GM19395 (cell line): ENCODE results near the gene FBLN5.
"Not testable (repeated sequence)": the region's sequence is repeated elsewhere in the genome, so short reads cannot be mapped to it uniquely, and the experiment has no call there.

Experiments
- ATAC-seq: cut with Tn5 transposase; IDR thresholded peaks from one replicate; pipeline ENCODE4 v1.9.1; 2021; ENCODE audit warnings: mild to moderate bottlenecking, moderate library complexity; ENCODE audit not compliant: unreplicated experiment

The FBLN5 gene

DNA sequence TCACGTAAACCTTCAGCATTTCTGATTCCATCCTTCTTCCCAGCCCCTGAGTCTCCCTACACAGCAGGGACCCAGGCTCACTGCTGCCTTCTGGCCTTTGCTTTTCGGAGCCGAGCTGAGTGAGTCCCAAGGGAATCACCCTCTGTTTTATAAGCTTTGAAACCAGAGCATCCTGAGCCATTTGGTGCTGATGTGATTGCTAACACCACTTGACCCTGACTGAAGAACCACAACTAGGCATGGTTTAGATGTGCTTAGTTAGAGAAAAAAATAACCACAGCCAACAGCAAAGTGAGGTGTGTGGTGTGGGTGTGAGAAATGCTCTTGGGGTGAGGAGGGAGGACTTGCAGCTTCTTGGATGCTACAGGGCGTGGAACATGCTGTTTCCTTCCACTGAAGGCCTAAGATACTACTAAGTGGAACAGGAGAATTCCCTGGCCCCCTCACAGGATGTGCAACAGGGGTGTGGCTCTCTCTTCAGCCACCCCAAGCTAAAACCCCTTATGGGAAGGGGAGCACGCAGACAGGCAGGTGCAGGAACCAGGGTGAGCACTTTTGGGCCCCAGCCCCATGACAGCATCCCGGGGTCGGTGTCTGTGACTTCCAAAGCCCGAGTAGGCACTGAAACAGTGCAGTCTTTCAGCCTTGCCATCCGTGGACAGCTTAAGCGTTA, 80.0 kb downstream of the FBLN5 start, which contains the start of gene TC2N:
TSS of gene TC2N (minus strand) at position 221 of the 673 bp plus-strand sequence. CDS start 53,767 bp downstream, outside the sequence.
- peak; percentile 41 for ATAC-seq

DNA sequence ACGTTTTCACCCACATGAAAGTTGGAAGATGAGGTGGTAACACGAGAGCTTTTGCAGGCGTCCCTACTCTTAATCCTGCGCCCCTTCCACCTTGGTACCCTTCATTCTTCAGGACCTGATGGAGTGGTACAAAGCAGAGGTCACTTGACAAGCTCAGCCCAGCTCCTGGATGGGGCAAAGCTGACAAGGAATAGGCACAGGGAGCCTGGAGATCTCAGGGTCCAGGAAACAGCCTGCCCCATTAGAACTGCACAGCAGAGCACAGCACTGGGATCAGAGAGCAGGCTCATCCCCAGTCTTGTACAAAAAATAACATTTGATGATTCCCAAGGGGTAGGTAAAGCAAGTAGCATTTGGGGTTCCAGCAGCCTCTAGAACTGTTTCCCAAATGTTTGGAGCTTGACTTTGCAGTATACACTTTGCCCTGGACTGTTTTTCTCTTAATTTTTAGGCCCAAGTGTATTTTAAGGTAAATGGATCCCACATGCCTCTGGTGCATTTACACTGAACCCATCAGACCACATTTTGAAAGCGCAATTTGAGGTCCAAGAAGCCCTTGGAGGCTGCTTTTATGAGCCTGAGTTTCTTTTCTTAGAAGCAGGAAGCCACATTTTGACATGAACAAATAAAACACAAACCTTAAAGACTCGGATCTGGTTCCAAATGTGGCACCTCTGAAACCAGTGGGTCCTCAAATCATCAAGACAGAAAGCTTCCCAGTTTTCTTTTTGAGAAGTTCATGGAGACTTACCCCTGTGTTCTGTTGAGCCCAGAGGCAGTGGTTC, 80.8 kb downstream of the FBLN5 start:
- ATAC-seq = no peak

DNA sequence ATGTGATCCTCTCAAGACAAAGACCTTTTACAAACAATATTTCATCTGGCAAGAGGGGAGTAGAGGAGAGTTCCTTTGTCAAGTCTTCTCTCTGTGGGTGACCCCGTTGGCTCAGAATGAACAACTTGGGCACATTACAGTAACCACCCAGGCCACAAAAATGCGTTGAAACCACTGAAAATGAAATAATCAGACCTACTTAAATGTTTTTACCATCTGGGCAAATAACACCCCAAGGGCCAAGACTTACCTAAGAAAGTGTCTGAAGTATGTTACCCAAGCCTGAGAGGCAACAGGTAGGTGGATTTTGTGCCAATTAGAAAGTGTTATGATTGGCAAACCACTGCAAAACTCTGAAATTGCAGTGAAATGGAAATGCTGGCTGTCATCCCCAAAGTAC, 81.4 kb downstream of the FBLN5 start:
- ATAC-seq = no peak

DNA sequence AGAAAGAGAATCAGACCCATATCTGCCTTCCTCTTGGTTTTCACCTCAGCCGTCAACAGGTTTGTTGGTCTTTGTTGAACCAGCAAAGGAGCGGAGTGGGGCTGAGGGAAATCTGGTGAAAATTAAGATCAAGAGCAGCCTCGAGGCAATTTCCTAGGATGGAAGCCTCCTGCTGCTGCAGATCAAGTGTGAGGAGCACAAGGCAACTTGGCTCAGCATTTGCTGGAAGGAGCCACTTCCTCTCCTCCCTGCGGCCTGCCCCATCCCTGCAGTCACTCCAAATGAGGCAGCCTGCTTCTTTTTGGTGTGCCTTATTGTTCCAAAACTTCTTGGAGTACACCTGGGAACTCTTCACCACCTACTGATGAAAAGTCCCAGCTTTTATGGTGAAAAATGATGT, 85.1 kb downstream of the FBLN5 start:
- ATAC-seq = no peak

DNA sequence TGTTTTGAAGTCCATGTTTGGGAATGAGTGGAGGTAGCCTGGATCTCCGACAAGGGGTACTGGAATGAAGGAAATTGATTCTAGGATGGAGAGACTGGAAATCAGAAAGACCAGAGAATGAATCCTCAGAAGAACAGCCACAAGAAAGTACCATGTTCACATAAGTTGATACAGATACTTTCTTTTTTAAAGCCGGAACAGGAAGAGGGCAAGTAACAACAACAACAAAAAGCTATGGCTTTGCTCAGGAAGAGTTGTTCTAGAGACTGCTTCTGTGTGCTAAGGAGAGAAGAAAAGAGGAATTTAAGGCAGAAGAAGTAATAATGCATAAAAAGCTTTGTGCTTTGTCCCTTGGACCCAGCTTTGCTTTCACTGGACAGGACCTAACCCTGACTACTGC, 86.4 kb downstream of the FBLN5 start:
- ATAC-seq = no peak

DNA sequence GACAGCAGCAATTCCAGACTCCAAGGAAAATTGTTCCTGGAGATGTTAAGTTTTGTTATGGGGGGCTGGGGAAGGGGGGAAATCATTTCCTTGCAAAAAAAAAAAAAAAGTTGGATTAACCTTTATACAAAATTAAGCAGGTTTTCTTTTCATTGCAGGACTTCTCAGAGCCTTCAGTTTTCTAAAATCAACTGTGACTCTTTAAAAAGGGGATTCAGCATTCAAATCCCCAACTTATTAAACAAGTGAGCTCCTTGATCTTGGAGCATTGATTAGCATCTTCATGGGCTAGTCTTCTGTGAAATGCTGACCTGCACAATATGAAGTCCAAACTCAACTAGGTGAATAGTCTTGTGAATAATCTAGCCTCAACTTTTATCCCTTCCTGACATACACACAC, 87.3 kb downstream of the FBLN5 start:
- ATAC-seq = no peak

DNA sequence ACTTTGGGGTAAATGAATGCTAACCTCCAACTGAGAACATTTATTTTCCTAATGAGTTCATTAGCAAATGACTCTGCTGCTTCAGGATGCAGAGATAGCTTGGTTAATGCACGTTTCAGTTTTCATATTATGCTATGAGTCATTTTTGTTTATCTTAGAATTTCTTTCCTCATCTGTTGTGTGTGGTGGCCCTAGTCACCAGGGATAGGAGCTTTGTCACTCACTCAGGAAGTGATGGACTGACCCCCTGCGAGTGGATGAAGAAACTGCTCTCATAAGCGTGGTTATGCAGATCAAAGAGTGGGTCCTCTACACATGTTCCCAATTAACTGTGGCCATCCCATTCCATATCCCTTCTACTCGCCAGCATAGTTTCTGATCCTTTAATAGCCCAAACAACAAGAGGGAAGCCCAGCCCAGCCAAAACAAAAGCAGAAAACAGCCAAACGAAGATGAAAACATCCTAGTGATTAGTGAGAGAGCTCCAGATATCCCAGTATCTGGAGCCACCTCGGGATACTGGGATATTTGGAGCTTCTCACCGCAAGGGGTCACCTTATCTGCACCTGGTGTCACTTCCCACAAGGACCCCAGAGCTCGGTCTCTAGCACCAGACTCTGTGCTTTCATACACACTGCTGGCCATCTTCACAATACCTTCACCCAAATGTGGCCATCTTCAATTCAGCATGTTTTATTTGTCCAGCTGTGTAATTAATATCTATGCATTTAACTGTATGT, 88.8 kb downstream of the FBLN5 start:
- ATAC-seq = peak; percentile 84

DNA sequence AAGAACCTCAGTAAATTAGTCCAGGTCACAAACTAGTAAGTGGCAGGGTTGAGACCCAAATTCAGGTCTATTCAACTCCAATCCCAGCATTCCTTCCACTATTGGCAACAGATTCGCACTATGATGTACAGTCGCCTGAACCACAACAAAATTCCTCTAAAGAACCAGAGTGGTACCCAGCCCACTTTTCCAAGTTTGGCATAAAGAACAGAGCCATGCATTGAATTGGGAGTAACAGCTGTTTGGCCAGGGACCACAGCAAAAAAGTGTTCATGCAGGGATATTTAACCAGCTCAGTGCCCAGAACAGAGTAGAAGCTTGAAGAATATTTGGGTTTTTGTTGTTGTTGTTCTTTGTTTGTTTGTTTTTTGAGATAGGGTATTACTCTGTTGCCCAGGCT, 89.9 kb downstream of the FBLN5 start:
- no peak for ATAC-seq

DNA sequence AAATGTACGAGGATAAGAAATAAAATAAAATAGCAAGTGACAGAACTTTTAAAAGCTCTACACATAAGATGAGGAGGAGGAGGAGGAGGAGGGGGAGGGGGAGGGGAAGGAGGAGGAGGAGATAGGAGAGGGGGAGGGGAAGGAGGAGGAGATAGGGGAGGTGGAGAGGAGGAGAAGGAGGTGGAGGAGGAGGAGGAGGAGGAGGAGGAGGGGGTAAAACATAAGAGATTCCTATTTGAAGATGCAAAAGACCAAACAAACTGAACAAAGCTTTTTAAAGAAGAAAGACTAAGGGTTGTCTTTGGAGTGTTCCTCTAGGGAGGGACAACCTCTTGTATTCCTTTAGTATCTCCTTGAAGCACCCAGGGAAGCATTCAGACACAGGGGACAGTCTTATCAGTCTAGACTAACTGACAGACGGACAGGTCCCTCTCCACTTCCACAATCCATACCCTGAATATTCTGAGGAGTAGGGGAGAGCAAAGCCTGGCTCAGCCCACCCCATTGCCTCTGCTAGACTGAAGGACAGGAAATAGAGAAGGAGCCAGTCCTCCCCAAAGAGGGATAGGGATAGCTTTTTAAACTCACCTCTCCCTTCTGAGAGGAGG, 93.1 kb downstream of the FBLN5 start:
- no peak for ATAC-seq

DNA sequence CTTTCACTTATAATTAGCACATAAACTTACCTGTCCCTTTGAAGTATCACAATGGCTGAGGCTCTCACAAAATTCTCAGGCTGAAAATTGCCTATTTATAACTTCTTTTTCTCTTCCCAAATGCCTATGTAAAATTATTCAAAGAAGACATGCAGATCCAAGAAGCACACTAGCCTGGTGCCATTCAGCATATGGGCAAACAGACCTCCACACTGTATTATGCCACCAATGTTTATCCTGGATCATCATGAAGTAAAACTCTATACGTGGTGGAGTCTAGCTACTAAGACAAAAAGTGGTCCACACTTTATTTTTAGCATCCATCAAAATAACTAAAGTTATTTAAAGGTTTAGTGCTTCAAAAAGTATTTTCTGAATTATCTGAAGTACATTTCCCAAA, 95.9 kb downstream of the FBLN5 start:
- no peak for ATAC-seq

DNA sequence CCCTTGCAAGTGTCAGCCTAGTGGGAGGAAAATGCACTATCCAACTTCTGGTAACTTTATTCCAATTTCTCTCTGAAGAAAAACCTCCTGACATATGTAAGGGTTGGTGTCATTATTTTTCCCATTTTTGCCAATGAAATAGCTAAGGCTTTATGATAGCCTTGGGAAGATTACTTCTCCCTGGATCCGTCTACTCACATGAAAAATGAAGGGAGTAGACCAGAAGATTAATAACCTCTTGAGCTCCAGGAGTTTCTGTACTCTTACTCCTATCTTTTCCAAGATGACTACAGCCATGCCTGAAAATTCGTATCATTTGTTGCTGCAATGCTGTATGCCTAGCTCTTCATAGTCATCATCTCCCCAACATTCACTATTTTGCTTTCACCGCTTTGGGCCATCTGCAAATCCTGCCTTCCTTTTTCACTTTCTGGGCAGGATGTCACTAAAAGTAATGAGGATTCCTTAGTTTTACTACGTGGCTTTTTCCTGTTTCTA, 98.9 kb downstream of the FBLN5 start:
- ATAC-seq = no peak

DNA sequence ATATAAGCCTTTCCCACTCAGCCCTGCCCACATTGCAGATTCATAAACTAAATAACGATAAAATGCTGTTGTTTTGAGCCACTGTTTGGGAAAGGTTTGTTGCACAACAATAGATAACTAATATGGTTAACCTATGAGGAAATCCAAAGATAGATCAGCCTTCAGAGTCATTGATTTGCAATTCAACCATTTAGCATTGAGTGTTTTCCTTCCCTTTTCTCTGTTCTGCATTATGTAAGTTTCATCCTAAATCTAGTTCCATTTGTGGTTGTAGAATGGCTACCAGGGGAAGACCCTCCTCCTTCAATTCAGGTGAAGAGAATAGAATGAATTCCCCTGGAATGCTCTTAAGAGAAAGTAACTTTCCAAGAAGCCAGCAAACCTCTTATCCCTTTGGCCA, 99.8 kb downstream of the FBLN5 start:
- ATAC-seq = no peak

DNA sequence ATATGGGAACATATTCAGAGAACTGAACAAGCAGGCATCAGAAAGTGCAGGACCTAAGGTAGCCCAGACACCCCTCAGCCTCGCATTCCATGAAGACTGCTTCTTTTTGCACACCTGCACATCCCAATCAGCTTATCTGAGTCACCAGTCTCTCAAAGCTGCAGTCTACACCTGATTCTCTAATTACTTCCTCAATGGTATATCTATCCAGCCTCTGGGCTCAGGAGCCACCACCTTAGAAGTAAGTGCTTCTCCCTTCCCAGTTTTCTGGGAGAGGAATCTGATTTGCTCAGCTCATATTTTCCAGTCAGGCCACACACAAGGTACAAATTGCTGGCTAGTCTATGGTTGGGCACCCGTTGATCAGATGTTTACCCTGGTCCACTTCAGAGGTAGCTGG, 101.8 kb downstream of the FBLN5 start:
- ATAC-seq = no peak

DNA sequence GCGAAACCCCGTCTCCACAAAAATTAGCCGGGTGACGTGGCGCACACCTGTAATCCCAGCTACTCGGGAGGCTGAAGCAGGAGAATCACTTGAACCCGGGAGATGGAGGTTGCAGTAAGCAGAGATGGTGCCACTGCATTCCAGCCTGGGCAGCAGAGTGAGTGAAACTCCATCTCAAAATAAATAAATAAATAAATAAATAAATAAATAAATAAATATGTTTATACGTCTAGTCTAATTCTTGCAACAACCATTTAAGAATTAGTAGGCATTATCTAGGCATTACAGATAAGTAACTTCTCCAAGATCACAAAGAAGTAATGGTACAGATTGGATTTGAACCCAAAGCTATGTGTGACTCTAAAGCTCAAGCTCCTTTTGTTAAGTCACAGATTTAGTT, 102.4 kb downstream of the FBLN5 start:
- not testable (repeated sequence) for ATAC-seq

DNA sequence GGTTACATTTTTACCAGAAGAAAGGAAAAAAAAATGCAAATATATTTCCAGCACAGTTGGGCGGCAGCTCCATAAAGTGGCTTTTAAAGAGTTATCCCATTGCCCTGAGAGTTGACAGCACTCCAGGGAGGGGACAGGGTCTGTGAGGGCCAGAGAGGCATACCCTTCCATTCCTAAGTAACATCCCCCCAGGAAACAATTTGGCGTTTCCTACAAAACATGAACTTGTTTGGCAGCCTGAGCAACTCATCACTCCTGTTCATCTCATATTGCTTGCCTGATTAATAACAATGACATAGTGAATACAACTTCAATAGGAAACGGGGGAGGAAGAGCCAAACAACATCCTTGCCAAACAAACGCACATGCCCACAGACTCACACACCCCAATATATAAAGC, 103.5 kb downstream of the FBLN5 start:
- ATAC-seq = no peak

DNA sequence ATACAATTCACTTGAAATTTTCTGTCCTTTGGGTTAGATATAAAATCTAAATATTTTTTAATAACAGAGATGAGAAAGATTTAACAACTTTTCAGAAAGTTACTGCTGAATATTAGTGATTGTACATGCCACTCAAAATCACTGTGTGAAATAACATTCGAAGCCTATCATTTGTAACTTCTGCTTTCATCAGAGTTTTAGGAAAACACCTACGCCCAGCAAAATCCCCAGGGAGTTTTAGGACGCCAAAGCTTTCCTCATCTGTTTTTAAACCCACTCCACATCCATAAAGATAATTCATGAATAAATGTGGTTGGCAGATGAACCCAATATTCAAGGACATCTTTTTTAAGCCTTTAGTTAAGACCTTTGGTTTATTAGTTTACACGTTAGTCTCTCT, 104.1 kb downstream of the FBLN5 start:
- no peak for ATAC-seq

DNA sequence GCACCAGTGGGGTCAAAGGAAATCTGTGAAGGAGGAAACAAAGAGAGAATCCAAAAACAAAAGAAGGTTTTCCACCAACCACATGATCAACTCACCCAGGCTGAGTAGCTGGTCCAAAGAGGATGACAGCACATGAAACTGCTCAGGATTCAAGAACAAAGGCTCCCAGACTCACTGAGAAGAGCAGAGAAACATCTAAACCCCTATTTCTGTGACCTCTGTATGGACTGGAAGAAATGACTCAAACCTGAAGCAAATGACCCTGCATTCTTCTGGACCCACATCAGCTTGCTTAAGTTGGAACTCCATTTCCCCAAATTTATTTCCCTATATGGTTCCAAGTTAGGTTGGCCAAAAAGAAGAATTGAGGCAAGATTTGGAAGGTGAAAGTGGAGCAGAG, 106.4 kb downstream of the FBLN5 start:
- no peak for ATAC-seq

DNA sequence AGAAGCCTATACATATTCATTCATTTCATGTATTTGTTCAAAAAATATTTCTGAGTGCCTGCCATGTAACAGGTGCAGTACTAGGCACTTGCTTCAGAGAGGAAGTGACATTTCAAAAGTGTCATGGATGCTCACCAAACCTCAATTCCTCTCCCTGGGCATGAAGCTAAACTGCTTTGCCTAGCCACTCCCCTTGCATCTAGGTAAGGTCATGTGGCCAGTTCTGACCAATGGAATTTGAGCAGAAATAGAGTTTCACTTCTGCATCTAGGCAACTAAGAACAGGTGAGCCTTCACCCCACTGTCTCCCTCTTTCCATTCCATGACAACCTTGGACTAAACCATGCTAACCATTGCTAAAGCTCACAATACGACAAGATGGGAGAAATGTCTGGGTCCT, 107.7 kb downstream of the FBLN5 start:
- ATAC-seq = no peak

DNA sequence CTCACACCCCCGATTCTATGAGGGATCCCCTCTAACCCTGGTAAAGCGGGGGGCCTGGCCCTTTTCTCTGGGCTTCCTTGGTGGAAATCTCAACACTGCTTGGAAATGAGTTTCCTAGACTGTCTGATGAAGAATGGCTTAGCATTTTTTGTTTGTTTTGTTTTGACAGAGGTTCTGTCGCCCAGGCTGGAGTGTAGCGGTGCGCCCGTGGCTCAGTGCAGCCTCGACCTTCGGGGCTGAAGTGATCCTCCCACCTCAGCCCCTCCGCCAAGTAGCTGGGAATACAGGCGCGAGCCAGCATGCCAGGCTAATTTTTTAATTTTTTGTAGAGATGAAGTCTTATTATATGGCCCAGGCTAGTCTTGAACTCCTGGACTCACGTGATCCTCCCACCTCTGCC, 110.4 kb downstream of the FBLN5 start:
- no peak for ATAC-seq

DNA sequence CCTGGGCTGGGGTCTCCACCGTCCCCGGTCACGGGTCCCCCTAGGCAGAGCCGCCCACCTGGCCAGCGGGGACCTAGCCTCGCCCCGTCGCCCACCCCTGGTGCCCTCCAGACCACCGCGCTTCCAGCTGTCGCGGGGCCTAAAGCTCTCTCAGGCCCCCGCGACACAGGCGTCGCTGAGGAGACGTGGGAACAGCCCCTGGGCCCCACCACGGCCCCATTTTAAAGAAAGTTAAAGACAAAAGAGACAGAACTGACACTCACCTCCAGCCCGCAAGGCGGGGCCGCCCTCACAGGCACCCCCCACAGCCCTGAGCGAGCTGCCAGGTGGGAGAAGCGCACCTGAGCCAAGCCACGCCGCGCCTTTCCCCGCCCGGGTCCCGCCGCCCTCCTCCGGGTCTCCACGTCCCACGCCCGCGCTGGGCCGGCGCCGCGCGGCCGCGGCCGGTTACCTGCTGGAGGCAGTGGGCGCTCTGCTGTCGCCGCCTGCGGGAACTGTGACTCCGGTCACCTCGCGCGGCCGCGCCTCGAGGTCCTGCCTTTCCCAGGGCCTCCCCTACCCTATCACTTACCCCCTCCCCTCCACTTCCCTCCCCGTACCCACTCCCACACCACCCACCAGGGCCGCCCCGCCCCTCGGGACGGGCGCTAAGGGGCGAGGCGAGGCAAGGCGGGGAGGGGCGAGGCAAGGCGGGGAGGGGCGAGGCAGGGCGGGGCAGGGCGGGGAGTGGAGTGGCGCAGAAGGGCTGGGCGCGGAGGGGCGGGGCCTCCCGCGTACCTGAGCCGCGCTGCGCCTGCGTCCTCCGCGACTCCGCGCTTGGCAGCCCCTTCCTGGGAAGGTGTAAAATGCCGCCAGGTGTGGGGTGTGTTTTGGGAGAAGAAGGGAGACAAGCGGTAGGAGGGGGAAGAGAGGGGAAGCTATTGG, 111.3 kb downstream of the FBLN5 start:
- ATAC-seq = peak; percentile 48
